Fibroblast of peridontal ligament (primary cell): ENCODE results near the gene ATXN7.

Source experiments
- DNase-seq: peaks from one replicate; pipeline ENCODE4 v3.0.0-alpha.2; 2010; ENCODE audit errors: extremely low read depth

The ATXN7 gene

GRCh38 chr3:63905731-63906620 lies 42.3 kb downstream of the ATXN7 start:
- DNase-seq: no peak

- DNase-seq: peak; percentile 60
Measured at GRCh38 chr3:63908081-63908736, 44.5 kb downstream of the ATXN7 start.

GRCh38 chr3:63908776-63909175 lies 45.1 kb downstream of the ATXN7 start:
- DNase-seq: no peak

GRCh38 chr3:63909431-63909830 lies 45.8 kb downstream of the ATXN7 start:
- DNase-seq: peak; percentile 39

- no peak for DNase-seq
Measured at GRCh38 chr3:63910001-63910400, 46.3 kb downstream of the ATXN7 start.

- no peak for DNase-seq
Measured at GRCh38 chr3:63910891-63911290, 47.2 kb downstream of the ATXN7 start.

- peak; percentile 24 for DNase-seq
Measured at GRCh38 chr3:63911509-63911872, 47.8 kb downstream of the ATXN7 start.

GRCh38 chr3:63911873-63912767 lies 48.5 kb downstream of the ATXN7 start, which contains the start of gene SCAANT1:
TSS of gene SCAANT1 (minus strand) at chr3:63912383.
- DNase-seq: peak; percentile 85

- peak; percentile 49 for DNase-seq
Measured at GRCh38 chr3:63912768-63913588, 49.3 kb downstream of the ATXN7 start.

- peak; percentile 65 for DNase-seq
Measured at GRCh38 chr3:63914312-63914711, 50.6 kb downstream of the ATXN7 start.

GRCh38 chr3:63918321-63918720 lies 54.7 kb downstream of the ATXN7 start:
- DNase-seq: peak; percentile 76

GRCh38 chr3:63920001-63920400 lies 56.3 kb downstream of the ATXN7 start:
- no peak for DNase-seq

GRCh38 chr3:63921741-63922482 lies 58.2 kb downstream of the ATXN7 start:
- DNase-seq: no peak

- no peak for DNase-seq
Measured at GRCh38 chr3:63922491-63923199, 59.0 kb downstream of the ATXN7 start.

GRCh38 chr3:63926309-63926708 lies 62.6 kb downstream of the ATXN7 start:
- DNase-seq: no peak

GRCh38 chr3:63927422-63928280 lies 64.0 kb downstream of the ATXN7 start:
- no peak for DNase-seq

- no peak for DNase-seq
Measured at GRCh38 chr3:63931290-63931689, 67.6 kb downstream of the ATXN7 start.

- no peak for DNase-seq
Measured at GRCh38 chr3:63932509-63933212, 69.0 kb downstream of the ATXN7 start.
